HG03342 (cell line): ENCODE data around the gene OR2G2.

Experiments
- ATAC-seq: cut with Tn5 transposase; IDR thresholded peaks from one replicate; pipeline ENCODE4 v1.9.1; 2021; ENCODE audit warnings: mild to moderate bottlenecking, moderate library complexity; ENCODE audit not compliant: unreplicated experiment

Gene OR2G2

GRCh38 chr1:247588060-247588459 lies at the start of gene OR2G2:
Gene OR2G2, plus strand, starts transcription at chr1:247588360. Its CDS starts 0 bp downstream, at chr1:247588360.
- ATAC-seq = no peak

- ATAC-seq = no peak
Observed at GRCh38 chr1:247538561-247538960, 49.6 kb upstream of the OR2G2 start.

- no peak for ATAC-seq
Observed at GRCh38 chr1:247539215-247539614, 48.9 kb upstream of the OR2G2 start.

- no peak for ATAC-seq
Observed at GRCh38 chr1:247540581-247540980, 47.6 kb upstream of the OR2G2 start.

- no peak for ATAC-seq
Observed at GRCh38 chr1:247542811-247543210, 45.3 kb upstream of the OR2G2 start.

- ATAC-seq = no peak
Observed at GRCh38 chr1:247548092-247548491, 40.1 kb upstream of the OR2G2 start.

- no peak for ATAC-seq
Observed at GRCh38 chr1:247548769-247549182, 39.4 kb upstream of the OR2G2 start, which contains the start of gene GCSAML. Gene GCSAML, plus strand, starts transcription at chr1:247549134. Its CDS starts 58 bp downstream, at chr1:247549192.

- no peak for ATAC-seq
Observed at GRCh38 chr1:247551721-247552120, 36.4 kb upstream of the OR2G2 start.

GRCh38 chr1:247552231-247552630 lies 35.9 kb upstream of the OR2G2 start:
- no peak for ATAC-seq

- no peak for ATAC-seq
Observed at GRCh38 chr1:247557926-247558674, 30.1 kb upstream of the OR2G2 start.

GRCh38 chr1:247561711-247562110 lies 26.4 kb upstream of the OR2G2 start:
- ATAC-seq = no peak

- no peak for ATAC-seq
Observed at GRCh38 chr1:247562198-247562597, 26.0 kb upstream of the OR2G2 start.

GRCh38 chr1:247574236-247574635 lies 13.9 kb upstream of the OR2G2 start:
- no peak for ATAC-seq

GRCh38 chr1:247574664-247575063 lies 13.5 kb upstream of the OR2G2 start:
- no peak for ATAC-seq

- ATAC-seq = no peak
Observed at GRCh38 chr1:247576514-247576913, 11.6 kb upstream of the OR2G2 start.

GRCh38 chr1:247578946-247579460 lies 9.2 kb upstream of the OR2G2 start:
- ATAC-seq = no peak

- no peak for ATAC-seq
Observed at GRCh38 chr1:247605286-247605685, 17.1 kb downstream of the OR2G2 start, which contains the start of gene OR2G3. Gene OR2G3, plus strand, starts transcription at chr1:247605586. Its CDS starts 0 bp downstream, at chr1:247605586.

GRCh38 chr1:247613405-247613804 lies 25.2 kb downstream of the OR2G2 start:
- no peak for ATAC-seq

- ATAC-seq = no peak
Observed at GRCh38 chr1:247614625-247615024, 26.5 kb downstream of the OR2G2 start.

- no peak for ATAC-seq
Observed at GRCh38 chr1:247627951-247628350, 39.8 kb downstream of the OR2G2 start.

GRCh38 chr1:247638011-247638410 lies 49.9 kb downstream of the OR2G2 start:
- ATAC-seq = no peak

GRCh38 chr1:247638781-247639180 lies 50.6 kb downstream of the OR2G2 start:
- no peak for ATAC-seq
